NCI-H1930 (cell line): Measurements from ENCODE around the gene SORL1.
A peak's percentile ranks its signal among the peaks of the same experiment; 100 is the strongest.
"Not testable (repeated sequence)": the region's sequence is repeated elsewhere in the genome, so short reads cannot be mapped to it uniquely, and the experiment has no call there.

Experiments
- DNase-seq, 2 experiments: peaks; one replicate each; lab custom pipeline; 2025; lab: John Stamatoyannopoulos, UW

Gene SORL1

GRCh38 chr11:121478226-121478894 is 26.2 kb downstream of the SORL1 start:
- DNase-seq = no peak

- peak in 1 of 2 experiments; percentile 24 for DNase-seq
Measured at GRCh38 chr11:121478895-121479697, 27.0 kb downstream of the SORL1 start.

- peak in 1 of 2 experiments; percentile 22 for DNase-seq
Measured at GRCh38 chr11:121479698-121480238, 27.7 kb downstream of the SORL1 start.

GRCh38 chr11:121481484-121482230 is 29.5 kb downstream of the SORL1 start:
- not testable (repeated sequence) for DNase-seq

GRCh38 chr11:121482231-121483129 is 30.4 kb downstream of the SORL1 start:
- no peak for DNase-seq

GRCh38 chr11:121483805-121484480 is 31.8 kb downstream of the SORL1 start:
- no peak for DNase-seq

- DNase-seq = no peak
Measured at GRCh38 chr11:121485216-121485615, 33.1 kb downstream of the SORL1 start.

GRCh38 chr11:121486054-121486453 is 33.9 kb downstream of the SORL1 start:
- no peak for DNase-seq

- DNase-seq = no peak
Measured at GRCh38 chr11:121487191-121487590, 35.1 kb downstream of the SORL1 start.

GRCh38 chr11:121488170-121488569 is 36.1 kb downstream of the SORL1 start:
- no peak for DNase-seq

- no peak for DNase-seq
Measured at GRCh38 chr11:121488641-121489040, 36.5 kb downstream of the SORL1 start.

- no peak for DNase-seq
Measured at GRCh38 chr11:121489823-121490222, 37.7 kb downstream of the SORL1 start.

- DNase-seq = no peak
Measured at GRCh38 chr11:121494355-121495099, 42.4 kb downstream of the SORL1 start.

GRCh38 chr11:121497176-121497998 is 45.3 kb downstream of the SORL1 start:
- DNase-seq = no peak

GRCh38 chr11:121499405-121499804 is 47.3 kb downstream of the SORL1 start:
- DNase-seq = no peak

- DNase-seq = no peak
Measured at GRCh38 chr11:121500275-121500674, 48.2 kb downstream of the SORL1 start.

- no peak for DNase-seq
Measured at GRCh38 chr11:121500717-121501116, 48.6 kb downstream of the SORL1 start.

GRCh38 chr11:121503051-121503450 is 50.9 kb downstream of the SORL1 start:
- no peak for DNase-seq

GRCh38 chr11:121506237-121506636 is 54.1 kb downstream of the SORL1 start:
- not testable (repeated sequence) for DNase-seq
